ENCODE results near the gene RASIP1.

RASIP1 gene

GRCh38 chr19:48724796-48725753 lies 15.3 kb downstream of the RASIP1 start:
- peak overlapping the region; percentile 77 for H2AFZ ChIP-seq (ENCODE audit: low read depth, low read length)
- H3K27ac ChIP-seq (ENCODE audit: low read length): peak overlapping the region; percentile 81
- H3K4me3 ChIP-seq (ENCODE audit: low read depth in 1 of 2, low read length in 2 of 2): peak overlapping the region in 1 of 2 experiments; percentile 5; a peak in 1 of 4 replicates
- TF ChIP-seq EZH2 (IDR thresholded peaks at IDR 0.05; ENCODE audit: borderline replicate concordance, low read depth, low read length, severe bottlenecking): no peak
- TF ChIP-seq CTCF (IDR thresholded peaks at IDR 0.05; ENCODE audit: borderline replicate concordance, extremely low read depth, low read length, poor library complexity, severe bottlenecking): no peak
- peak overlapping the region; percentile 9; the same call in 1 of the 2 replicates for H3K4me2 ChIP-seq (ENCODE audit: insufficient read depth, low read length)
- peaks cover 9% of the 10 kb centered on the region for H3K36me3 ChIP-seq (ENCODE audit: insufficient read depth, low read length)
- no peaks in the 10 kb centered on the region for H3K27me3 ChIP-seq (ENCODE audit: insufficient read depth, low read length, poor library complexity)
- DNase-seq: peak; percentile 69
- peak; percentile 64 for ATAC-seq (ENCODE audit: insufficient read depth, low read depth)
- no peaks in the 10 kb centered on the region for H4K20me1 ChIP-seq (ENCODE audit: insufficient read depth, low read length)
- no peak overlapping the region; the same call in 1 of the 2 replicates for H3K9ac ChIP-seq (ENCODE audit: low read depth, low read length)
- H3K9me3 ChIP-seq (ENCODE audit: insufficient read depth, low read length, severe bottlenecking): peaks cover 4% of the 10 kb centered on the region
- H3K4me1 ChIP-seq (ENCODE audit: insufficient read depth, low read length): peaks cover 45% of the 10 kb centered on the region
- H3K79me2 ChIP-seq (ENCODE audit: insufficient read depth, low read length): peaks cover 3% of the 10 kb centered on the region; the same call in 1 of the 2 replicates

- H3K4me1 ChIP-seq (ENCODE audit: insufficient read depth, low read length): peaks cover 49% of the 10 kb centered on the region
- no peaks in the 10 kb centered on the region for H3K27me3 ChIP-seq (ENCODE audit: insufficient read depth, low read length, poor library complexity)
- no peak overlapping the region for H3K27ac ChIP-seq (ENCODE audit: low read length)
- no peak overlapping the region for H2AFZ ChIP-seq (ENCODE audit: low read depth, low read length)
- TF ChIP-seq CTCF (IDR thresholded peaks at IDR 0.05; ENCODE audit: borderline replicate concordance, extremely low read depth, low read length, poor library complexity, severe bottlenecking): no peak
- TF ChIP-seq EZH2 (IDR thresholded peaks at IDR 0.05; ENCODE audit: borderline replicate concordance, low read depth, low read length, severe bottlenecking): no peak
- H3K4me2 ChIP-seq (ENCODE audit: insufficient read depth, low read length): no peak overlapping the region
- H3K36me3 ChIP-seq (ENCODE audit: insufficient read depth, low read length): peaks cover 9% of the 10 kb centered on the region
- peaks cover 4% of the 10 kb centered on the region for H3K9me3 ChIP-seq (ENCODE audit: insufficient read depth, low read length, severe bottlenecking)
- DNase-seq: no peak
- no peak overlapping the region for H3K9ac ChIP-seq (ENCODE audit: low read depth, low read length)
- H3K79me2 ChIP-seq (ENCODE audit: insufficient read depth, low read length): peaks cover 3% of the 10 kb centered on the region; the same call in 1 of the 2 replicates
- ATAC-seq (ENCODE audit: insufficient read depth, low read depth): no peak
- no peaks in the 10 kb centered on the region for H4K20me1 ChIP-seq (ENCODE audit: insufficient read depth, low read length)
- peak overlapping the region in 1 of 2 experiments; percentile 60; a peak in 1 of 4 replicates for H3K4me3 ChIP-seq (ENCODE audit: low read depth in 1 of 2, low read length in 2 of 2)
Observed at GRCh38 chr19:48722196-48722708, 18.2 kb downstream of the RASIP1 start.

DNA sequence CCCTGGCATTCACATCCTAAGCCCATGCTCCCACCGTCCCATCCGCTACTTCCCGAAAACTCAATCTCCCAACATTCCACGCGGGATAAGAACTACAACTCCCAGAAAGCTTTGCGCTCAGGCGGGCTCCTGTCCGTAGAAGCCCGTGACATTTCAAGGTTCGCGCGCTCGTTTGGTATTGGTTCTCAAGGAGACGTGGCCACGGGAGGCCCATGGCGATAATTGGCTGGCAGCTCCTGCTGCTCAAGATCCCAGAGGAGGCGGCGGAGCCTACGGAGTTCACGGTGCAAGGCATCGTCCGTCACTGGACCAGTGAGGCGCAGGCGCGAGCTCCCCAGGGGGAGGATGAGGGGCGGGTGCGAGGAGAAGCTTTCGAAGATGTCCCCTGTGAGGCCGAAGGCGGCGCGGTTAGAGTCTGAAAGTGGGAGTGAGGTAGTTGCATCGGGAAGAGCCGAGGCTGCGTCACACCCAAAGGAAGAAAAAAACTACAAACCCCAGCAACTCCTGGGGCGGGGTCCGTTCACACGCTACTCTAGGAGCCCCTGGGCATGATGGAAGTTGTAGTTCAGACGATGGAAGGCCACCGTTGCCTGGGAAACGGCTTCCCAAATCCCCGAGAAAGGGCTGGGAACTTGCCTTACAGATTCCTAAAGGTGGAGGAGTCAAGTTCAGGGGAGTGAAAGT lies 19.7 kb downstream of the RASIP1 start:
- peak overlapping the region; percentile 60 for H3K9ac ChIP-seq (ENCODE audit: low read depth, low read length)
- peak overlapping the region; percentile 72 for H2AFZ ChIP-seq (ENCODE audit: low read depth, low read length)
- H3K36me3 ChIP-seq (ENCODE audit: insufficient read depth, low read length): no peaks in the 10 kb centered on the region
- no peaks in the 10 kb centered on the region for H4K20me1 ChIP-seq (ENCODE audit: insufficient read depth, low read length)
- H3K4me3 ChIP-seq (ENCODE audit: low read depth in 1 of 2, low read length in 2 of 2): peak overlapping the region; percentile 30 to 60
- DNase-seq (peak; percentile 99), ATAC-seq (ENCODE audit: insufficient read depth, low read depth) (peak; percentile 92)
- peak overlapping the region; percentile 83 for H3K27ac ChIP-seq (ENCODE audit: low read length)
- H3K9me3 ChIP-seq (ENCODE audit: insufficient read depth, low read length, severe bottlenecking): no peaks in the 10 kb centered on the region
- H3K79me2 ChIP-seq (ENCODE audit: insufficient read depth, low read length): peaks cover 3% of the 10 kb centered on the region; the same call in 1 of the 2 replicates
- H3K27me3 ChIP-seq (ENCODE audit: insufficient read depth, low read length, poor library complexity): no peaks in the 10 kb centered on the region
- H3K4me1 ChIP-seq (ENCODE audit: insufficient read depth, low read length): peaks cover 34% of the 10 kb centered on the region
- H3K4me2 ChIP-seq (ENCODE audit: insufficient read depth, low read length): peak overlapping the region; percentile 77
- TF ChIP-seq CTCF (IDR thresholded peaks at IDR 0.05; ENCODE audit: borderline replicate concordance, extremely low read depth, low read length, poor library complexity, severe bottlenecking) (no peak), EZH2 (IDR thresholded peaks at IDR 0.05; ENCODE audit: borderline replicate concordance, low read depth, low read length, severe bottlenecking) (no peak)
